Esophagus squamous epithelium (tissue), 4 donors: ENCODE measurements around the gene UBE2U.

Source experiments
- POLR2A ChIP-seq, 4 donors: fragments of 450-650 bp; IDR thresholded peaks; one replicate each; pipeline ENCODE4 v1.6.1; 2017; ENCODE audit warnings: antibody characterized with exemption in 4 of 4, mild to moderate bottlenecking in 4 of 4, moderate library complexity in 3 of 4
- TF ChIP-seq, protein P1 (sequence below), 6 experiments: fragments of 450-650 bp in 4 of 6; fragments of 200-600 bp in 2 of 6; sonication (generic) in 2 of 6; IDR thresholded peaks; one replicate each; pipeline ENCODE4 v1.5.1; 2016 to 2019; ENCODE audit warnings: antibody characterized with exemption in 6 of 6, mild to moderate bottlenecking in 4 of 6, moderate library complexity in 4 of 6

- TF ChIP-seq POLR2A (IDR thresholded peaks at IDR 0.05): no peak
- TF ChIP-seq, protein P1, sequence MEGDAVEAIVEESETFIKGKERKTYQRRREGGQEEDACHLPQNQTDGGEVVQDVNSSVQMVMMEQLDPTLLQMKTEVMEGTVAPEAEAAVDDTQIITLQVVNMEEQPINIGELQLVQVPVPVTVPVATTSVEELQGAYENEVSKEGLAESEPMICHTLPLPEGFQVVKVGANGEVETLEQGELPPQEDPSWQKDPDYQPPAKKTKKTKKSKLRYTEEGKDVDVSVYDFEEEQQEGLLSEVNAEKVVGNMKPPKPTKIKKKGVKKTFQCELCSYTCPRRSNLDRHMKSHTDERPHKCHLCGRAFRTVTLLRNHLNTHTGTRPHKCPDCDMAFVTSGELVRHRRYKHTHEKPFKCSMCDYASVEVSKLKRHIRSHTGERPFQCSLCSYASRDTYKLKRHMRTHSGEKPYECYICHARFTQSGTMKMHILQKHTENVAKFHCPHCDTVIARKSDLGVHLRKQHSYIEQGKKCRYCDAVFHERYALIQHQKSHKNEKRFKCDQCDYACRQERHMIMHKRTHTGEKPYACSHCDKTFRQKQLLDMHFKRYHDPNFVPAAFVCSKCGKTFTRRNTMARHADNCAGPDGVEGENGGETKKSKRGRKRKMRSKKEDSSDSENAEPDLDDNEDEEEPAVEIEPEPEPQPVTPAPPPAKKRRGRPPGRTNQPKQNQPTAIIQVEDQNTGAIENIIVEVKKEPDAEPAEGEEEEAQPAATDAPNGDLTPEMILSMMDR (IDR thresholded peaks at IDR 0.05): no peak
These were observed 23.8 kb upstream of the UBE2U start for GRCh38 chr1:64179588-64179987.
